Upper lobe of left lung (tissue), 4 donors: ENCODE measurements around the gene EPB41L3.

ENCODE experiments used
- CTCF ChIP-seq, 6 experiments: fragments of 450-650 bp in 4 of 6; fragments of 200-600 bp in 2 of 6; sonication (generic) in 2 of 6; IDR thresholded peaks; one replicate each; pipeline ENCODE4 v1.5.1; 2016 to 2019; ENCODE audit warnings: antibody characterized with exemption in 6 of 6
- EP300 ChIP-seq, 4 donors: sonication (generic); formaldehyde crosslinking; IDR thresholded peaks; one replicate each; pipeline ENCODE4 v1.5.1; 2017; ENCODE audit warnings: antibody characterized with exemption in 4 of 4, control low read depth in 2 of 4
- POLR2A ChIP-seq, 4 donors: fragments of 450-650 bp; IDR thresholded peaks; one replicate each; pipeline ENCODE4 v1.5.1; 2016 to 2017; ENCODE audit warnings: antibody characterized with exemption in 4 of 4, mild to moderate bottlenecking in 2 of 4

- TF ChIP-seq CTCF (IDR thresholded peaks at IDR 0.05) (no peak), EP300 (IDR thresholded peaks at IDR 0.05) (no peak), POLR2A (IDR thresholded peaks at IDR 0.05) (no peak)
Observed at GRCh38 chr18:5518899-5519371, 24.9 kb downstream of the EPB41L3 start.
